ENCODE measurements around the gene GMIP. TPM values are rescaled to one million over a fixed set of nuclear protein-coding genes. Genes with fewer than 3 reads are reported as not detected.

Gene GMIP
- total and polyA plus RNA-seq, 2 donors (not counting 3 experiments of a cell fraction or from before 2014, with no cell fraction given), result 7.8 to 19.8 TPM

GRCh38 chr19:19674315-19674714 is 30.9 kb upstream of the GMIP start:
- TF ChIP-seq GATA2 (IDR thresholded peaks at IDR 0.05; ENCODE audit: insufficient read depth, insufficient read length, low read depth, low read length) (no peak), FOS (IDR thresholded peaks at IDR 0.05; ENCODE audit: borderline replicate concordance, insufficient read depth, low read length) (no peak), POLR2AphosphoS5 (IDR thresholded peaks at IDR 0.05; ENCODE audit: insufficient read depth, low read depth, low read length) (no peak), MYC (IDR thresholded peaks at IDR 0.05; ENCODE audit: low read depth, low read length) (no peak), POLR2A (IDR thresholded peaks at IDR 0.05; ENCODE audit: low read depth, low read length) (no peak)
- TF ChIP-seq, protein P1, sequence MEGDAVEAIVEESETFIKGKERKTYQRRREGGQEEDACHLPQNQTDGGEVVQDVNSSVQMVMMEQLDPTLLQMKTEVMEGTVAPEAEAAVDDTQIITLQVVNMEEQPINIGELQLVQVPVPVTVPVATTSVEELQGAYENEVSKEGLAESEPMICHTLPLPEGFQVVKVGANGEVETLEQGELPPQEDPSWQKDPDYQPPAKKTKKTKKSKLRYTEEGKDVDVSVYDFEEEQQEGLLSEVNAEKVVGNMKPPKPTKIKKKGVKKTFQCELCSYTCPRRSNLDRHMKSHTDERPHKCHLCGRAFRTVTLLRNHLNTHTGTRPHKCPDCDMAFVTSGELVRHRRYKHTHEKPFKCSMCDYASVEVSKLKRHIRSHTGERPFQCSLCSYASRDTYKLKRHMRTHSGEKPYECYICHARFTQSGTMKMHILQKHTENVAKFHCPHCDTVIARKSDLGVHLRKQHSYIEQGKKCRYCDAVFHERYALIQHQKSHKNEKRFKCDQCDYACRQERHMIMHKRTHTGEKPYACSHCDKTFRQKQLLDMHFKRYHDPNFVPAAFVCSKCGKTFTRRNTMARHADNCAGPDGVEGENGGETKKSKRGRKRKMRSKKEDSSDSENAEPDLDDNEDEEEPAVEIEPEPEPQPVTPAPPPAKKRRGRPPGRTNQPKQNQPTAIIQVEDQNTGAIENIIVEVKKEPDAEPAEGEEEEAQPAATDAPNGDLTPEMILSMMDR (IDR thresholded peaks at IDR 0.05; ENCODE audit: extremely low read depth in 1 of 2, insufficient read depth in 1 of 2, low read depth in 1 of 2, low read length in 2 of 2), result no peak
- TF ChIP-seq, protein P2, sequence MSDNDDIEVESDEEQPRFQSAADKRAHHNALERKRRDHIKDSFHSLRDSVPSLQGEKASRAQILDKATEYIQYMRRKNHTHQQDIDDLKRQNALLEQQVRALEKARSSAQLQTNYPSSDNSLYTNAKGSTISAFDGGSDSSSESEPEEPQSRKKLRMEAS (IDR thresholded peaks at IDR 0.05; ENCODE audit: insufficient read depth, insufficient read length), result no peak
- dilution Hi-C loops (cut with MboI; ENCODE audit: extremely low pct_ligation_motif_present, low sequenced_read_pairs) (no loop called here), intact Hi-C loops (cut with micrococcal nuclease) (no loop called here)
- H3K9ac ChIP-seq (replicated peaks; ENCODE audit: extremely low read depth, insufficient read depth, low read length), result no peak overlapping the region
- ChIA-PET CTCF (no interaction called here), POLR2A (no interaction called here)
- no peak overlapping the region for H3K4me3 ChIP-seq (replicated peaks in 1 of 3; ENCODE audit: insufficient read depth in 1 of 3, low read depth in 1 of 3, low read length in 3 of 3)
- H3K9me1 ChIP-seq (replicated peaks; ENCODE audit: control insufficient read depth, extremely low read depth, insufficient read depth, low read length), result no peaks in the 10 kb centered on the region
- no peak overlapping the region for H3K4me2 ChIP-seq (ENCODE audit: insufficient read depth, low read length)
- no peak overlapping the region for H2AFZ ChIP-seq (ENCODE audit: low read depth, low read length)
- no peaks in the 10 kb centered on the region for H3K27me3 ChIP-seq (ENCODE audit: control insufficient read depth in 2 of 2, insufficient read depth in 2 of 2, low read length in 2 of 2)
- BruUV-seq (replicated peaks), result no TSS peak
- peaks cover 5% of the 10 kb centered on the region for H3K9me3 ChIP-seq (replicated peaks; ENCODE audit: control insufficient read depth, insufficient read depth, low read length)
- H3K4me1 ChIP-seq (ENCODE audit: control insufficient read depth, extremely low read depth, insufficient read depth, low read length), result no peaks in the 10 kb centered on the region
- FAIRE-seq (no peak), DNase-seq (ENCODE audit: low read depth, low spot score) (no peak)
- no peak overlapping the region for H3K27ac ChIP-seq (ENCODE audit: insufficient read depth, low read depth, low read length)
- H3K79me2 ChIP-seq (ENCODE audit: control insufficient read depth, insufficient read depth, low read length), result peaks cover 4% of the 10 kb centered on the region
- peaks cover 4 to 16% of the 10 kb centered on the region in 2 experiments for H3K36me3 ChIP-seq (ENCODE audit: control insufficient read depth in 2 of 2, extremely low read depth in 1 of 2, insufficient read depth in 2 of 2, low read length in 2 of 2)
- no peaks in the 10 kb centered on the region for H4K20me1 ChIP-seq (replicated peaks; ENCODE audit: control insufficient read depth, extremely low read depth, insufficient read depth, low read length)

Measured in endothelial cell of umbilical vein (primary cell).